ENCODE measurements around the gene TMEM116. TPM values are rescaled to one million over a fixed set of nuclear protein-coding genes. Genes with fewer than 3 reads are reported as not detected.
"Not testable (repeated sequence)": the region's sequence is repeated elsewhere in the genome, so short reads cannot be mapped to it uniquely, and the experiment has no call there.

Gene TMEM116
- total RNA-seq, 3 donors from 2014 or later = 19.0 to 46.4 (median 29.8) TPM

DNA sequence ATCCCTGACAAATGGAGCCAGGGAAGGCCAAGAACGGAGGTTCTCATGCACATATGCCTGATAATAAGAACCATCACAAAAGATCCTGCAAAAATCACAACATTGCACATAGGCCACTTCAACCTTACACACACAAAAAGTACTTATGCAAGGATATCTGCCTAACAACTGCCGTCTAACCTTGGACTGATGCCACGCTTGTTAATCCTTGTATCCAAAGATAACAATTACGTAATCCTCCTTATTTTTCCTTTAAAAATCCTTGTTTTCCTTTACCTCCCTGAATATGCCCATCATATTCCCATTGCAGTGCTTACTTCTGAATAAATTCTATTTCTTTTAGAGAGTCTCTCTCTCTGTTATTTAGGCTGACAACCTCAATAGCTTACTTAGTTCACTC, 59.5 kb downstream of the TMEM116 start:
- Histone ChIP-seq H3K36me3 (no peaks in the 10 kb centered on the region), H3K4me3 (no peak overlapping the region), H3K27me3 (no peaks in the 10 kb centered on the region), H3K9me3 (peaks cover 5 to 6% of the 10 kb centered on the region in 2 donors), H3K4me1 (no peaks in the 10 kb centered on the region), H3K27ac (no peak overlapping the region)
- TF ChIP-seq POLR2AphosphoS5 (IDR thresholded peaks at IDR 0.05) (no peak), POLR2A (IDR thresholded peaks at IDR 0.05) (no peak)
- TF ChIP-seq, protein P1, sequence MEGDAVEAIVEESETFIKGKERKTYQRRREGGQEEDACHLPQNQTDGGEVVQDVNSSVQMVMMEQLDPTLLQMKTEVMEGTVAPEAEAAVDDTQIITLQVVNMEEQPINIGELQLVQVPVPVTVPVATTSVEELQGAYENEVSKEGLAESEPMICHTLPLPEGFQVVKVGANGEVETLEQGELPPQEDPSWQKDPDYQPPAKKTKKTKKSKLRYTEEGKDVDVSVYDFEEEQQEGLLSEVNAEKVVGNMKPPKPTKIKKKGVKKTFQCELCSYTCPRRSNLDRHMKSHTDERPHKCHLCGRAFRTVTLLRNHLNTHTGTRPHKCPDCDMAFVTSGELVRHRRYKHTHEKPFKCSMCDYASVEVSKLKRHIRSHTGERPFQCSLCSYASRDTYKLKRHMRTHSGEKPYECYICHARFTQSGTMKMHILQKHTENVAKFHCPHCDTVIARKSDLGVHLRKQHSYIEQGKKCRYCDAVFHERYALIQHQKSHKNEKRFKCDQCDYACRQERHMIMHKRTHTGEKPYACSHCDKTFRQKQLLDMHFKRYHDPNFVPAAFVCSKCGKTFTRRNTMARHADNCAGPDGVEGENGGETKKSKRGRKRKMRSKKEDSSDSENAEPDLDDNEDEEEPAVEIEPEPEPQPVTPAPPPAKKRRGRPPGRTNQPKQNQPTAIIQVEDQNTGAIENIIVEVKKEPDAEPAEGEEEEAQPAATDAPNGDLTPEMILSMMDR (IDR thresholded peaks at IDR 0.05) = no peak
- intact Hi-C loops (cut with DNase I; ENCODE audit: low total_unique reads) = no loop called here
- DNase-seq (ENCODE audit: low spot score in 2 of 2) = no peak

DNA sequence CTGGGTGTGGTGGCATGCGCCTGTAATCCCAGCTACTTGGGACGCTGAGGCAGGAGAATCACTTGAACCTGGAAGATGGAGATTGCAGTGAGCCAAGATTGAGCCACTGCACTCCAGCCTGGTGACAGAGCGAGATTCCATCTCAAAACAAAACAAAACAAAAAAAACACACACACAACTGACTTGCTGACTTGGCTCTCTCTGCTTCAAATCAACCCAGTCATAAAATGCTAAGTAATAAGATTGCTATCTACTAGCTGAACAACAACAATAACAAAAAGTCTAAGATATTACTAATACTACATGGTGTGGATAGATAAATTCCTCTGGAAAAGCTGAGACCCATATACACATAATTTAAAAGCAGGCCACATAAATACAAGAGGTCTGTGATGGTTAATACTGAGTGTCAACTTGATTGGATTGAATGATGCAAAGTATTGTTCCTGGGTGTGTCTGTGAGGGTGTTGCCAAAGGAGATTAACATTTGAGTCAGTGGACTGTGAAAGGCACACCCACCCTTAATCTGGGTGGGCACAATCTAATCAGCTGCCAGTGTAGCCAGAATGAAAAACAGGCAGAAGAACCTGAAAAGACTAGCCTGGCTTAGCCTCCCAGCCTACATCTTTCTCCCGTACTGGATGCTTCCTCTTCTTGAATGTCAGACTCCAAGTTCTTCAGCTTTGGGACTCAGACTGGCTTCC, 60.7 kb downstream of the TMEM116 start:
- H3K9me3 ChIP-seq; intact Hi-C loops (cut with DNase I; ENCODE audit: low total_unique reads); DNase-seq (ENCODE audit: low spot score in 2 of 2): not testable (repeated sequence)

GRCh38 chr12:111950961-111951676, 61.8 kb downstream of the TMEM116 start:
- H3K36me3 ChIP-seq; H3K27me3 ChIP-seq; H3K27ac ChIP-seq; intact Hi-C loops (cut with DNase I; ENCODE audit: low total_unique reads); DNase-seq (ENCODE audit: low spot score in 2 of 2); H3K4me1 ChIP-seq; H3K4me3 ChIP-seq; H3K9me3 ChIP-seq: not testable (repeated sequence)

More for the DNA sequence above, 60.7 kb downstream of the TMEM116 start:
- H3K36me3 ChIP-seq, H3K4me3 ChIP-seq, H3K27ac ChIP-seq, H3K27me3 ChIP-seq, H3K4me1 ChIP-seq: not testable (repeated sequence)

GRCh38 chr12:111943929-111944328, 69.0 kb downstream of the TMEM116 start:
- intact Hi-C loops (cut with DNase I; ENCODE audit: low total_unique reads) = no loop called here
- H3K27me3 ChIP-seq = no peaks in the 10 kb centered on the region
- no peak overlapping the region for H3K4me3 ChIP-seq
- DNase-seq (ENCODE audit: low spot score in 2 of 2) = no peak
- no peaks in the 10 kb centered on the region for H3K4me1 ChIP-seq
- H3K9me3 ChIP-seq = no peaks in the 10 kb centered on the region
- no peaks in the 10 kb centered on the region for H3K36me3 ChIP-seq
- TF ChIP-seq POLR2AphosphoS5 (IDR thresholded peaks at IDR 0.05) (no peak), POLR2A (IDR thresholded peaks at IDR 0.05) (no peak)
- TF ChIP-seq, protein P1 (IDR thresholded peaks at IDR 0.05) = no peak
- H3K27ac ChIP-seq = no peak overlapping the region

- Histone ChIP-seq H3K9me3 (no peaks in the 10 kb centered on the region), H3K4me1 (no peaks in the 10 kb centered on the region), H3K27ac (no peak overlapping the region), H3K36me3 (no peaks in the 10 kb centered on the region), H3K27me3 (no peaks in the 10 kb centered on the region), H3K4me3 (no peak overlapping the region)
- DNase-seq (ENCODE audit: low spot score in 2 of 2) = no peak
- intact Hi-C loops (cut with DNase I; ENCODE audit: low total_unique reads) = no loop called here
- TF ChIP-seq POLR2A (IDR thresholded peaks at IDR 0.05) (no peak), POLR2AphosphoS5 (IDR thresholded peaks at IDR 0.05) (no peak)
- TF ChIP-seq, protein P1 (IDR thresholded peaks at IDR 0.05) = no peak
These were observed 70.4 kb downstream of the TMEM116 start for GRCh38 chr12:111942557-111942956.

DNA sequence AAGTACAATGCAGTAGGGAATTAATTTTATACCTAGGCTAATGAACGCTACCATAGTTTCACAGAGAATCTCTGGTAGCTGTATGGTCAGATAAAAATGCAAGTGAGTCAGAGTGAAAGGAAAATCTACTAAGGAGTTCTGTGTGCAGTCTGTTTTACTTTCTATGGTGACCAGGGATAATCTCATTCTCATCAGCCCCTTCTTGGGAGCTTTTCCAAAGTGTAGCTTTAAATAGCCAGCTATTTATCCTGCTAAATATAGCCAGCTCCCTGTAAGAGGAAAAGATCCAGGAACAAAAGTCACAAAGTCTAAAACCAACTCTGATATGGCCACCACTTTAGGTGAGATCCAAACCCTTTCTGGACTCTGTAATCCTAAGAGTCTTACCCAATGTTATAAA, 75.5 kb downstream of the TMEM116 start:
- DNase-seq (ENCODE audit: low spot score in 2 of 2) = no peak
- H3K9me3 ChIP-seq = no peaks in the 10 kb centered on the region
- no peak overlapping the region for H3K27ac ChIP-seq
- H3K4me1 ChIP-seq = no peaks in the 10 kb centered on the region
- no peak overlapping the region for H3K4me3 ChIP-seq
- TF ChIP-seq, protein P1 (IDR thresholded peaks at IDR 0.05) = no peak
- TF ChIP-seq POLR2AphosphoS5 (IDR thresholded peaks at IDR 0.05) (no peak), POLR2A (IDR thresholded peaks at IDR 0.05) (no peak)
- H3K36me3 ChIP-seq = no peaks in the 10 kb centered on the region
- intact Hi-C loops (cut with DNase I; ENCODE audit: low total_unique reads) = no loop called here
- H3K27me3 ChIP-seq = no peaks in the 10 kb centered on the region

Measured in breast epithelium (tissue), 4 donors.